BE2C (cell line): Measurements from ENCODE around the gene NOP56.
"Not testable (repeated sequence)": the region's sequence is repeated elsewhere in the genome, so short reads cannot be mapped to it uniquely, and the experiment has no call there.

ENCODE experiments used
- DNase-seq: peaks from one replicate; pipeline ENCODE4 v3.0.0-alpha.2; 2020
- H3K27me3 ChIP-seq: fragments of 250-450 bp; sonication (Bioruptor Pico); 2 replicates; pipeline ENCODE4 v1.5.1; 2020; ENCODE audit warnings: mild to moderate bottlenecking
- H3K36me3 ChIP-seq: fragments of 250-450 bp; sonication (Bioruptor Pico); 2 replicates; pipeline ENCODE4 v1.5.1; 2020; ENCODE audit warnings: mild to moderate bottlenecking
- H3K4me1 ChIP-seq: fragments of 250-450 bp; sonication (Bioruptor Pico); 2 replicates; pipeline ENCODE4 v1.5.1; 2020
- H3K4me3 ChIP-seq: 2 replicates; pipeline ENCODE4 v1.5.1; 2011; ENCODE audit warnings: low read depth, low read length
- H3K9me3 ChIP-seq: fragments of 250-450 bp; sonication (Bioruptor Pico); 2 replicates; pipeline ENCODE4 v1.5.1; 2020
- CTCF ChIP-seq: IDR thresholded peaks from 2 replicates; pipeline ENCODE4 v1.5.1; 2012; ENCODE audit warnings: mild to moderate bottlenecking, low read depth, low read length

The NOP56 gene

GRCh38 chr20:2695206-2695983 lies 43.0 kb downstream of the NOP56 start:
- Histone ChIP-seq H3K36me3 (no peaks in the 10 kb centered on the region), H3K4me1 (no peaks in the 10 kb centered on the region), H3K27me3 (peaks cover 19% of the 10 kb centered on the region), H3K9me3 (no peaks in the 10 kb centered on the region), H3K4me3 (no peak overlapping the region)
- TF ChIP-seq CTCF = no peak
- DNase-seq = no peak

GRCh38 chr20:2695984-2696525 lies 43.6 kb downstream of the NOP56 start:
- not testable (repeated sequence) for DNase-seq, H3K4me1 ChIP-seq, H3K36me3 ChIP-seq, H3K4me3 ChIP-seq, H3K9me3 ChIP-seq
- H3K27me3 ChIP-seq = peaks cover 19% of the 10 kb centered on the region

GRCh38 chr20:2696646-2697045 lies 44.2 kb downstream of the NOP56 start:
- no peak for DNase-seq
- H3K4me1 ChIP-seq = no peaks in the 10 kb centered on the region
- TF ChIP-seq CTCF = no peak
- no peaks in the 10 kb centered on the region for H3K36me3 ChIP-seq
- H3K4me3 ChIP-seq = no peak overlapping the region
- H3K27me3 ChIP-seq = peaks cover 19% of the 10 kb centered on the region
- H3K9me3 ChIP-seq = no peaks in the 10 kb centered on the region

GRCh38 chr20:2697768-2698167 lies 45.3 kb downstream of the NOP56 start:
- H3K4me3 ChIP-seq = no peak overlapping the region
- no peak for TF ChIP-seq CTCF
- H3K27me3 ChIP-seq = peaks cover 14% of the 10 kb centered on the region
- DNase-seq = no peak
- H3K9me3 ChIP-seq = no peaks in the 10 kb centered on the region
- no peaks in the 10 kb centered on the region for H3K4me1 ChIP-seq
- no peaks in the 10 kb centered on the region for H3K36me3 ChIP-seq

- Histone ChIP-seq H3K4me3 (no peak overlapping the region), H3K27me3 (peaks cover 13% of the 10 kb centered on the region)
- no peak for TF ChIP-seq CTCF
Measured at GRCh38 chr20:2698186-2698817, 45.9 kb downstream of the NOP56 start.

GRCh38 chr20:2698912-2699311 lies 46.5 kb downstream of the NOP56 start:
- DNase-seq = no peak
- no peak overlapping the region for H3K4me3 ChIP-seq
- no peaks in the 10 kb centered on the region for H3K36me3 ChIP-seq
- no peak for TF ChIP-seq CTCF
- peaks cover 6% of the 10 kb centered on the region for H3K27me3 ChIP-seq
- H3K9me3 ChIP-seq = no peaks in the 10 kb centered on the region
- H3K4me1 ChIP-seq = no peaks in the 10 kb centered on the region

More at GRCh38 chr20:2698186-2698817, 45.9 kb downstream of the NOP56 start:
- no peak for DNase-seq
- H3K4me1 ChIP-seq = no peaks in the 10 kb centered on the region
- H3K9me3 ChIP-seq = no peaks in the 10 kb centered on the region
- no peaks in the 10 kb centered on the region for H3K36me3 ChIP-seq
